LHCN-M2 (cell line): ENCODE measurements around the gene CRB2. TPM values are rescaled to one million over a fixed set of nuclear protein-coding genes. Genes with fewer than 3 reads are reported as not detected.

Source experiments
- DNase-seq: peaks from one replicate; pipeline ENCODE4 v3.0.0-alpha.2; 2012; ENCODE audit warnings: low read depth
- polyA plus RNA-seq: library from polyadenylated mRNA; unstranded; fragments of >200 nt; gene quantifications from one replicate; pipeline ENCODE4 v1.2.1, GENCODE V29; 2012; ENCODE audit warnings: missing spikeins
- total RNA-seq: library from RNA; depleted of rRNA; stranded (reverse); fragments of >200 nt; gene quantifications from 2 replicates; pipeline ENCODE4 v1.2.3, GENCODE V29; 2014; rRNA removed

The CRB2 gene
- total RNA-seq = not detected in 2 replicates
- polyA plus RNA-seq = not detected

- no peak for DNase-seq
Measured at GRCh38 chr9:123355761-123356431, at the start of gene CRB2. TSS of gene CRB2 (plus strand) at chr9:123356197. CDS start at chr9:123356261, 64 bp downstream.

DNA sequence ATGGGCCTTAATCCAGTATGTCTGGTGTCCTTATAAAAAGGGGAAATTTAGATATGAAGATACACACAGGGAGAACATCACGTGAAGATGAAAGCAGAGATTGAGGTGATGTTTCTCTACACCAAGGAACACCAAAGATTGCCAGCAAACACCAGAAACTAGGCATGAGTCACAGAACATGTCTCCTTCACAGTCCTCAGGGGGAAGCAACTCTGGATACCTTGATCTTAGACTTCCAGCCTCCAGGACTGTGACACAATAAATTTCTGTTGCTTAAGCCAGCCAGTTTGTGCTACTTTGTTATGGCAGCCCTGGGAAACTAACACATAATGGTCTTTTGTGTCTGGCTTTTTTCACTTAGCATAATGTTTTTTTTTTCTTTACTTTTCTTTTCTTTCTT is 46.4 kb upstream of the CRB2 start:
- no peak for DNase-seq

DNA sequence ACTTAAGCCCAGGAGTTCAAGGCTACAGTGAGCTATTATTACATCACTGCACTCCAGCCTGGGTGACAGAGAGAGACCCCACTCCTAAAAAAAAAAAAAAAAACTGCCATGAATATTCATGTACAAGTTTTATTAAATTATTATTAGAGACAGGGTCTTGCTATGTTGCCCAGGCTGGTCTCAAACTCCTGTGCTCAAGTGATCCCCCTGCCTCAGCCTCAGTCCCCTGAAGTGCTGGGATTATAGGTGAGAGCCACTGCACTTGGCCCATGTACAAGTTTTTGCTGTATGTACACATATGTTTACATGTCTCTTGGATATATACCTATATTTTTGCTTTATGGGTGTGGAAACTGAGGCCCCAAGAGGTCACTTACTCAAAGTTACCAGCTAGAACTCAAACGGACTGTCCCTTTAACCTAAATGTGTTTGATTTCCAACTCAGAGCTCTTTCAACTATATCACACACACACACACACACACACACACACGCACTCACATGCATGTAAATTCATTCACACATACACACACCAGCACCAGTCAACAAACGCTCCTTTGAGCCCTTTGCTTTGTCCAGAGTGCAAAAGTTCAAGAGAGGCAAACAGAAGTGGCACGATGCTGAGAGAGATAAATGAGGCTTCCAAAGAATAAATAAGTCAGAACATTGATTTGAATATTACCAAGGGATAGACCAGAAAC is 45.3 kb upstream of the CRB2 start:
- DNase-seq = no peak

DNA sequence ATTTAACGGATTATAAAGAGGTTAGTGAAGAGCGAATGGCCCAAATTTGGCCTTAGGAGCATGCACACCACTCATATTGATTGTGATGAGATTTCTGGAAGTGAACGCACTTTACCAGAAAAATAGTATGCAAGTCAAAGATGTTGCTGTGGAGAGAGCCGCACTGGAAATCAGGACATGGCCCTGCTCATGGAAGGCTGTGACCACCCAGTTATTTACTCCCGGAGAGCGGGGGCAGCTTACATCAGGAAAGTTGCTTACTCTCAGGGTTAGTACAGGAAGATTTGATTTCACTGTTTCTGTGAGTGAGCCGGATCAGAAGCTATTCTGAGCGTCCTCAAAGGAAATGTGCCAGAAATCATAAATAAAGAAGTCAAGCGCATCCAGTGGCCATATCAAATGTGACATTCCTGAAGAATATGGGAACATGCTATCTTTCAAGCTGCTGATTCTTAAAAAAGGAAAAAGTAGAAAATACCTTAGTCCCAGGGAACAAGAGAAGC is 44.7 kb upstream of the CRB2 start:
- DNase-seq = no peak

DNA sequence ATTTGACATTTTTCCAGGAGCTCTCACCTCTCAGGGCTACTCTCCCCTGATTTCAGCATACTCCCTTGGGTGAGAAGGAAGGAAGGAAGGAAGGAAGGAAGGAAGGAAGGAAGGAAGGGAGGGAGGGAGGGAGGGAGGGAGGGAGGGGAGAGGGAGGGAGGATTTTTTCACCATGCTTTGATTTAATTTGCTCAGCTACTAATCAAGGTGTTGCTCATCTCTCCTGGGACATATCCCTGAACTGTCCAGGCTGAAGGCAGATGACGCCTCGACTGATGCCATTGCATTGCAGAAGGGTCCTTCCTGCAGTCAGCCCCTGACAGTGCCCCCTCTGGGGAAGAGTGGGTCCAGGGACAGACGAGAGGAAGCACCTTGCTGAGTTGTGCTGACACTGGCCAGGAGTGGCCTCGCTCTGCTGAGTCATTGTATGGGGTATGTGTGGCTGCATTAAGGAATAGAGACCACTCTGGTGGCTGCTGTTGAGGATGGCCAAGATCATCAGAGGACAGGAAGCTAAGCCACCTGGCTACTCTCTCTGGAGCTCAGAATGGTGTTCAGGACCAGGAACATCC is 43.6 kb upstream of the CRB2 start:
- DNase-seq = no peak

GRCh38 chr9:123314617-123315016 is 41.4 kb upstream of the CRB2 start:
- no peak for DNase-seq

- no peak for DNase-seq
Measured at GRCh38 chr9:123315635-123316034, 40.4 kb upstream of the CRB2 start.

DNA sequence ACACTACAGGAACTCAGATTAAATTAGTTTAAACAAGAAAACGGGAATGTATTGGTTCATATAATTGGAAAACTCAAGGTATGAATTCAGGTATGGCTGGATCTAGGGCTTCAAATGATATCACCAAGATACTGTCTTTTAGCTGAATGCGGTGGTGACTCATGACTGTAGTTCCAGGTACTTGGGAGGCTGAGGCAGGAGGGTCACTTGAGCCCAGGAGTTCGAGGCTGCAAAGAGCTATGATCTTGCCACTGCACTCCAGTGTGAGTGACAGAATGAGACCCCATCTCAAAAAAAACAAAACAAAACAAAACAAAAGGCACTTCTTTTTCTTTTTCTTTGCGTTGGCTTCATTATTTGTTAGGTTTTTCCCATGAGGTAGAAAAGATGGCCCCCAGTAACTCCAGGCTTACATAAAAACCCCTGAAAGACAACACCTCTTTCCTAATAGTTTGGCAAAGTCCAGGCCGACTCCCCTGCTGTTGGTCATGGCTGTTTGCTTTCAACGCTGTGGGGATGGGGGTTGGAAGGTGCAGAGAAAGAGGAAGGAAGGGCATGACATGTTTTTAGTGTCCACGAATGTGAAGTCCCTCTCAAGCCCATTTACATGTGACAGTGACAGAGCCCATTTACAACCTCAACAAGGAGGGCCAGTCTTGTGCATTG is 39.8 kb upstream of the CRB2 start:
- DNase-seq = no peak

- DNase-seq = no peak
Measured at GRCh38 chr9:123318202-123318601, 37.8 kb upstream of the CRB2 start.

GRCh38 chr9:123318961-123319421 is 37.0 kb upstream of the CRB2 start:
- DNase-seq = no peak

DNA sequence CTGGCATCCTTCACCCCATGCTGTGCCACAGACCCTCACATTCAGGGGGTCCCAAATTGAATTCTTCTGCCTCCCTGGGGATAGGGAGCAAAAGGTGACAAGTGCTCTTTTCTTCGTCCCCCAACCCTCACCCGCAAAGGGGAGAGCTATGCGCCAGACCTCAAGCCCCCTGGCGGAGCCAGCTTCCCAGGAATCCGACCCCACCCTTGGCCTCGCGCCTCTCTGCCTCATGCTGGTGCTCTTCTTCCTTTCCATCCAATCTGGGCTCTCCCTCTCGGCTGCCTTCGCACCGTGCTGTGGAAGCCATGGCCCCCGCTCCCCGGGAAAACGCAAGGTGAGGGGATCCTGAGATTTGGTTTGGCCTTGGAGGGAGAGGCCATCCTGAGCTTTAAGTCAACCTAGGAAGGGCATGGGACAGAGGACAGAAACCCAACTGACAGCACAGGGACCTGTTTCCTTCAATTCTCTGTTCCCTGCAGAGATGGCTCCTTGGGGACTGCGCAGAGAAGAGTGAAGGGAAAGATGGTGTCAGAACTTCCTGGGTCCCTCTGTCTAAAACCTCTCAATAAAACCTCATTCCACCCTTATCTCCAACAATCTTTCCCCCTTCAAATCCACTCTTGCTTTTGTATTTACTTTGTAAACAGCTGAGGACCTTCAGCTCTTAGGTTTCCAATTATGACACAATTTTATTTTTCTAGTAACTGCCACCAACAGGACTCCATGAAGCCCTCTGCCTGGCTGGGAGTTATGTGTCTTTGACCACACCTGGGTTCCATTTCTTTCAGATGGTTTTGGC is 36.3 kb upstream of the CRB2 start:
- no peak for DNase-seq

DNA sequence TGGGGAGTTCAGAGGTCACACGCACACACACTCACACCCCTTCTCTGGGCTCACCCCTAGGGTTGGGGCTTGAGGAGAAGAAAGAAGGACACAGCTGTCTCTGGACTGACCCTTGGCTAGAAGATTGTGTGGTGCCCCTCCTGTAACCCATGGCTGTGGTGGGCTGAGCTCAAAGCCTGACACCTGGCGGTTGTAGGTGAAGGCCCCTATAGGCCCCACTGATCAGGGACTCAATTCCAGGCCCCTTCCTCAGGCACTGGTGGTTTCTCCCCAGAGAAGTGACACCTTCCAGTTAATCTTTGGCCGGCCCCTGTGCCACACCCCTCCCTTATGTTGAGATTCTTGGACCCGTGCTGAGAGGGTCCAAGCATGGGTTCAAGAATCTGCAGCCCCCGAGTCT is 35.2 kb upstream of the CRB2 start:
- no peak for DNase-seq

DNA sequence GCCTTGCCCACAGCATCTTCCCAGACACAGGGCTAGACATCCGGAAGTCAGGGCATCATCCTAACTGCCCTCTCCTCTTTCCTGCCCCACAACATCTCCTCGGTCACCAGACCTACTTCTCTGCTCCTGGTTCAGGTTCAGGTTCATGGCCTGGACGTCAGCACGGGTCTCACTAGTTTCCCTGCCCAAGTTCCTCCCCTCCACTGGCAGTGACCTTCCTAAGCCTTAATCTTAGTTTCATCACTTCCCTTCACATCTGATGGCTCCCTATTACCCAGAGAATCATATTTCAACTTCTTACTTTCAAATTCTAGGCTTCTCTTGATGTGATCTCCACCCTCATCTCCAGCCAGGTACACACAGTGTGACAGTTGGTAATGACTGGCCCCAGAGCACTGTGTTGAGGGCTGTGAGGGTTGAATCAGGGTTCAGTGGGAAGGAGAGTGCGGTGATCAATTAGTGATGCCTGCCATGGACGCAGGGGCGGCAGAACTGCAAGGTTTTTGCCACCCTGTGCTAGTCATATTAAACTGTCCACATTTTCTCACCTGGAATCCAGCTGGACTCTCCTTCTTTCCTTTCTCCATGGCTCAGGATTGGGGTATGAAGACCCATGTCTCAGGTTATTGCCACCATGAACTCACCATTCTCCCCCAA is 34.3 kb upstream of the CRB2 start:
- DNase-seq = no peak

DNA sequence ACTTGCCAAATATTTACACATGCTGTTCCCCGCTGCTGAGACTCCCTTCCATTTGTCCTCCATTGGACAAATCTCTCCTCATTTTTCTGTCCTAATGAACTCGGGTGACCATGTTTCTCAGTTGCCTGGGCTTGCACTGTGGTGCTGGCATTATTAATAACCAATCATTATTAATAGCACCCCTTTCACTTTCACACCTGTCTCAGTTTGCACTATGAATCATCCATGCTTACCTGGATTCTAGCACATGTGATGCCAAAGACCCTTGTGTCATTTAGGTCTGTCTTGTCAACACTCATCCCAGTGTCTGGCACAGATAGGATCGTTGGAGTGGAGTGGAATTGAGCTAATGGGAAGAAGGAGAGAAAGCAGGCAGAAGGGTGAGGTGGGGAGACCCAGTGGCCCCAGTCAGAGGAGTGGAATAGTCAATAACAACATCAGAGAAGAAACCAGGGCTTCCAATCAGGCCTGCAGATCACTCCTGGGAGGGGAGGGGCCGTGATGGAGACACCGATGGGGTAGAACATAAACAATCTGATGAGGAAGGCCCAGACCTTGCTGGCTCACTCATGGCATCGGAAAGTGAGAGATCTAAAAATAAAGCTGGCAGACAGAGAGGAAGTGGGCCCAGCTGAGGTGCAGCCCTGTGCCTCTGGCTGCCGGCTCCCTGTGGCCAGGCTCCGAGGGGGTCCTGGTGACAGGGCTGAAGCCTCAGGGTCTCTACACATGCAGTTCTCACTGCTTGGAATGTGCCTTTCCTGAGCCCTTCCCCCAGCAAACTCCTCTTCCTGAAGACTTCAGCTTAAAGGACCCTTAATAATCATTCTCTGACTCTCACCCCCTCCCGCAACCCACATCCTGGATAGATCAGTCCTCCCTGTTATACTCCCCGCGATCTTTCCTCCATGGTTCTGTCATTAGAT is 33.5 kb upstream of the CRB2 start:
- DNase-seq = no peak

- no peak for DNase-seq
Measured at GRCh38 chr9:123323196-123324013, 32.6 kb upstream of the CRB2 start.

DNA sequence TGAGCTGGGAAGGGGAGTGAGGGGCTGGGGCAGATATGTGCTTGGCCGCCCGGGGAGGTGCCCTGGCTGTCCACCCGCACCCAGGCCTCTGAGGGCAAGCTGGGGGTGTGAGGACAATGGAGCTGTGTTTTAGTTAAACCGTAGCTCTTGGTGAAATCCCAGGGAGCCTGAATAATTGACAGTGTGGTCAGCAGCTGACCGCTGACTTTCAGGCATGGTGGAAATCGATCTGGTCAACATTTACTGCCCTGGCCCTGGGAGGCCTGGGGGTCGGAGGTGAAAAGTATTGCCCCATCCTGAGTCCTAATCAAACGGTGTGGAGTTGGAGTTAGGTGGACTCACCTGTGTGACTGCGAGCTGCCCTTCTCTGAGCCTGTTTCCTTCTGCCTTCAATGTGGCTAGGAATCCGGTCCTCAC is 31.2 kb upstream of the CRB2 start:
- no peak for DNase-seq

- DNase-seq = no peak
Measured at GRCh38 chr9:123326187-123326586, 29.8 kb upstream of the CRB2 start.

GRCh38 chr9:123326662-123327093 is 29.3 kb upstream of the CRB2 start:
- no peak for DNase-seq

DNA sequence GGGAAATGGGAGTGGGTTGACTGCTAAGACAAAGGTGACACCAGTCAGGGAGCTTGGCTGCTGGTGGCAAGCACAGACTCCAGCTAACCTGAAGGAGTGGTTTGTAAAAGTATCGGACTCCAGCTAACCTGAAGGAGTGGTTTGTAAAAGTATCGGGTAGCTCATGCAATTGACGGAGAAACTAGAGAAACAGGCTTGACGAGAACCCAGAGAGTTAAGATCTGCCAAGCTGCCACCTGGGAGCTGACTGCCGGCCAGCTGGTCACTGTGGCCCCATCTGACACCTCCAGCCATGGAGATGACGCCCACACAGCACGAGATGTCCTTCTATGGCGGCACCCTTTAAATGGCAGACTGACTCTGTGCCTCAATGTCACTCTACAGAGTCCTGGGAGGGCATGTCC is 28.3 kb upstream of the CRB2 start:
- DNase-seq = no peak
